HepG2 (cell line): ENCODE results near the gene AP4E1.

Experiments
- BRCA1 ChIP-seq: sonication (generic); formaldehyde crosslinking; IDR thresholded peaks from 2 replicates; pipeline ENCODE4 v1.4.0; 2020; ENCODE audit warnings: missing genetic modification reagents
- CTCF ChIP-seq: sonication (generic); formaldehyde crosslinking; IDR thresholded peaks from 2 replicates; pipeline ENCODE4 v1.5.0; 2020; ENCODE audit warnings: mild to moderate bottlenecking, missing genetic modification reagents, moderate library complexity
- DPF2 ChIP-seq: sonication (generic); formaldehyde crosslinking; IDR thresholded peaks from 2 replicates; pipeline ENCODE4 v1.4.0; 2020; ENCODE audit warnings: mild to moderate bottlenecking, low read depth, missing genetic modification reagents, borderline replicate concordance
- NR3C1 ChIP-seq: sonication (generic); formaldehyde crosslinking; IDR thresholded peaks from 2 replicates; pipeline ENCODE4 v1.4.0; 2020; ENCODE audit warnings: missing genetic modification reagents
- POLR2A ChIP-seq, 2 experiments: IDR thresholded peaks; 2 replicates each; pipeline ENCODE4 v1.6.1; 2011; ENCODE audit warnings: low read depth in 2 of 2, low read length in 2 of 2, mild to moderate bottlenecking in 1 of 2, moderate library complexity in 1 of 2; ENCODE audit not compliant: insufficient read depth in 1 of 2
- SNRNP70 ChIP-seq: fragments of 200-400 bp; formaldehyde crosslinking; IDR thresholded peaks from 2 replicates; pipeline ENCODE4 v1.6.1; 2017; ENCODE audit warnings: mild to moderate bottlenecking, low read depth, low read length, moderate library complexity
- UBTF ChIP-seq: sonication (generic); formaldehyde crosslinking; IDR thresholded peaks from 2 replicates; pipeline ENCODE4 v1.4.0; 2020; ENCODE audit warnings: mild to moderate bottlenecking, missing genetic modification reagents
- USF2 ChIP-seq, 2 experiments: sonication (generic) in 1 of 2; formaldehyde crosslinking in 1 of 2; IDR thresholded peaks; 2 replicates each; pipeline versions ENCODE4 v1.5.1 to v1.6.1; 2011 to 2020; ENCODE audit warnings: borderline replicate concordance in 1 of 2, low read depth in 1 of 2, low read length in 1 of 2, mild to moderate bottlenecking in 1 of 2, missing genetic modification reagents in 1 of 2, moderate library complexity in 1 of 2
- ZBTB49 ChIP-seq: sonication (generic); formaldehyde crosslinking; IDR thresholded peaks from 2 replicates; pipeline ENCODE4 v1.4.0; 2020; ENCODE audit warnings: missing genetic modification reagents, borderline replicate concordance
- ZNF501 ChIP-seq: sonication (generic); formaldehyde crosslinking; IDR thresholded peaks from 2 replicates; pipeline ENCODE4 v1.5.1; 2020; ENCODE audit warnings: mild to moderate bottlenecking, moderate library complexity, missing genetic modification reagents

- no peak for TF ChIP-seq CTCF
- no peak for TF ChIP-seq ZNF501
- no peak for TF ChIP-seq ZBTB49 (CRISPR knock-in tag)
- TF ChIP-seq UBTF (CRISPR knock-in tag) = no peak
- TF ChIP-seq DPF2 (CRISPR knock-in tag) = no peak
- no peak for TF ChIP-seq NR3C1 (CRISPR knock-in tag)
- no peak for TF ChIP-seq SNRNP70
- no peak for TF ChIP-seq BRCA1 (CRISPR knock-in tag)
- TF ChIP-seq USF2 (IDR thresholded peaks at IDR 0.05; ENCODE audit: low read depth, low read length) = no peak
- TF ChIP-seq USF2 (CRISPR knock-in tag; IDR thresholded peaks at IDR 0.05; ENCODE audit: borderline replicate concordance) = no peak
- TF ChIP-seq POLR2A (IDR thresholded peaks at IDR 0.05; ENCODE audit: insufficient read depth in 1 of 2, low read depth in 2 of 2, low read length in 2 of 2) = no peak
Measured at GRCh38 chr15:50911621-50912020, 3.1 kb downstream of the AP4E1 start.
